HCT116 (cell line): ENCODE results near the gene FLYWCH1. TPM values are rescaled to one million over a fixed set of nuclear protein-coding genes. Genes with fewer than 3 reads are reported as not detected.
A peak's percentile ranks its signal among the peaks of the same experiment; 100 is the strongest.

Source experiments
- ATAC-seq: fragments of 200-7000 bp; cut with Tn5 transposase; 2 replicates; pipeline ENCODE4 v1.9.1; 2020; ENCODE audit warnings: mild to moderate bottlenecking, moderate library complexity
- Bru-seq: library from RNA; stranded (reverse); fragments of 400-500 nt; gene quantifications from one replicate; lab custom pipeline; 2021; lab: Mats Ljungman, UMichigan
- BruChase-seq, 2 experiments: library from RNA; stranded (reverse); fragments of 400-500 nt; gene quantifications; one replicate each; lab custom pipeline; 2021; lab: Mats Ljungman, UMichigan
- BruUV-seq: library from RNA; stranded (reverse); fragments of 400-500 nt; replicated peaks from 2 replicates; lab custom pipeline; 2021; lab: Mats Ljungman, UMichigan
- CTCF ChIA-PET: fragments of 300-600 bp; sonication (Branson Sonifier 250); formaldehyde crosslinking; loops from one replicate; lab custom pipeline; 2021; ENCODE audit warnings: antibody characterized with exemption; lab: Charles Lee
- POLR2A ChIA-PET: fragments of 300-600, 350-600 bp; sonication (Branson Sonifier 250); formaldehyde crosslinking; loops from one replicate; lab custom pipeline; 2021; ENCODE audit warnings: antibody characterized with exemption; lab: Charles Lee
- RAD21 ChIA-PET, 2 experiments: fragments of 300-600 bp; sonication (Branson Sonifier 250); formaldehyde crosslinking; loops; one replicate each; lab custom pipeline; 2023; ENCODE audit warnings: low total read pairs in 2 of 2; ENCODE audit not compliant: uncharacterized antibody in 2 of 2, unreplicated experiment in 2 of 2, low non-redundant PET in 1 of 2; lab: Charles Lee
- DNase-seq: peaks from one replicate; pipeline ENCODE4 v3.0.0-alpha.2; 2010; ENCODE audit warnings: low read depth, low spot score
- H2AFZ ChIP-seq: fragments of 200-600 bp; shearing (Covaris generic), sonication (generic); 2 replicates; pipeline ENCODE4 v1.6.1; 2017; ENCODE audit warnings: low read depth, mixed run types, mixed read lengths, antibody characterized with exemption, low read length; ENCODE audit not compliant: poor library complexity, severe bottlenecking
- H3K27ac ChIP-seq: 2 replicates; pipeline ENCODE4 v1.5.1; 2012; ENCODE audit warnings: low read depth, low read length
- H3K27me3 ChIP-seq: fragments of 200-600 bp; sonication (generic); 2 replicates; pipeline ENCODE4 v1.6.1; 2016; ENCODE audit warnings: mixed run types, low read length, mixed read lengths; ENCODE audit not compliant: insufficient read depth
- H3K36me3 ChIP-seq, 2 experiments: fragments of 200-500 bp in 1 of 2; fragments of 200-600 bp in 1 of 2; sonication (Bioruptor generic) in 1 of 2; sonication (generic) in 1 of 2; 2 replicates each; pipeline versions ENCODE4 v1.5.1 to v1.6.1; 2014 to 2016; ENCODE audit warnings: low read length in 2 of 2, inconsistent platforms in 1 of 2, mixed read lengths in 1 of 2, mixed run types in 1 of 2; ENCODE audit not compliant: insufficient read depth in 2 of 2, control insufficient read depth in 1 of 2
- H3K4me1 ChIP-seq, 2 experiments: fragments of 200-600 bp in 1 of 2; sonication (generic) in 1 of 2; 2 replicates each; pipeline versions ENCODE4 v1.5.1 to v1.6.1; 2012 to 2017; ENCODE audit warnings: low read length in 2 of 2, inconsistent platforms in 1 of 2, mild to moderate bottlenecking in 1 of 2, mixed read lengths in 1 of 2, mixed run types in 1 of 2, moderate library complexity in 1 of 2; ENCODE audit not compliant: insufficient read depth in 2 of 2, control insufficient read depth in 1 of 2
- H3K4me2 ChIP-seq: fragments of 200-600 bp; sonication (generic); 2 replicates; pipeline ENCODE4 v1.6.1; 2017; ENCODE audit warnings: mixed run types, low read length, mixed read lengths
- H3K4me3 ChIP-seq, 2 experiments: fragments of 200-600 bp in 1 of 2; sonication (generic) in 1 of 2; replicated peaks in 1 of 2; 2 replicates each; pipeline ENCODE4 v1.5.1; 2011 to 2016; ENCODE audit warnings: low read length in 2 of 2, control low read depth in 1 of 2, low read depth in 1 of 2, mild to moderate bottlenecking in 1 of 2, mixed read lengths in 1 of 2, mixed run types in 1 of 2
- H3K79me2 ChIP-seq: fragments of 200-600 bp; sonication (generic); 2 replicates; pipeline ENCODE4 v1.6.1; 2017; ENCODE audit warnings: mild to moderate bottlenecking, mixed run types, low read length, moderate library complexity, mixed read lengths; ENCODE audit not compliant: insufficient read depth
- H3K9ac ChIP-seq: fragments of 200-600 bp; sonication (generic); 2 replicates; pipeline ENCODE4 v1.6.1; 2016; ENCODE audit warnings: low read length, mixed read lengths
- H3K9me2 ChIP-seq: fragments of 200-600 bp; sonication (generic), shearing (Covaris generic); 2 replicates; pipeline ENCODE4 v1.6.1; 2017; ENCODE audit warnings: mixed run types, mild to moderate bottlenecking, moderate library complexity; ENCODE audit not compliant: insufficient read depth
- H3K9me3 ChIP-seq, 2 experiments: fragments of 200-500 bp in 1 of 2; fragments of 200-600 bp in 1 of 2; sonication (Bioruptor generic) in 1 of 2; sonication (generic) in 1 of 2; 2 replicates each; pipeline ENCODE4 v1.6.1; 2014 to 2017; ENCODE audit warnings: low read length in 2 of 2, mixed read lengths in 2 of 2, inconsistent platforms in 1 of 2, low read depth in 1 of 2, mild to moderate bottlenecking in 1 of 2, mixed run types in 1 of 2, moderate library complexity in 1 of 2; ENCODE audit not compliant: control insufficient read depth in 1 of 2, insufficient read depth in 1 of 2
- H4K20me1 ChIP-seq: fragments of 200-600 bp; sonication (generic), shearing (Covaris generic); 2 replicates; pipeline ENCODE4 v1.6.1; 2017; ENCODE audit warnings: mixed run types, mild to moderate bottlenecking, moderate library complexity; ENCODE audit not compliant: insufficient read depth
- CEBPB ChIP-seq: IDR thresholded peaks from 2 replicates; pipeline ENCODE4 v1.6.1; 2012; ENCODE audit warnings: low read depth
- ELF1 ChIP-seq: IDR thresholded peaks from 2 replicates; pipeline ENCODE4 v1.6.1; 2012; ENCODE audit warnings: low read depth, borderline replicate concordance
- EZH2 ChIP-seq: fragments of 200-600 bp; sonication (generic); IDR thresholded peaks from 2 replicates; pipeline ENCODE4 v1.6.1; 2017; ENCODE audit warnings: antibody characterized with exemption, mixed run types
- EZH2phosphoT487 ChIP-seq: fragments of 200-600 bp; IDR thresholded peaks from 2 replicates; pipeline ENCODE4 v1.6.1; 2018; ENCODE audit warnings: antibody characterized with exemption, borderline replicate concordance
- JUND ChIP-seq: IDR thresholded peaks from 2 replicates; pipeline ENCODE4 v1.6.1; 2012
- MAX ChIP-seq: IDR thresholded peaks from 2 replicates; pipeline ENCODE4 v1.6.1; 2012
- POLR2AphosphoS5 ChIP-seq: IDR thresholded peaks from 2 replicates; pipeline ENCODE4 v1.6.1; 2011; ENCODE audit warnings: mild to moderate bottlenecking, low read depth, low read length, moderate library complexity
- REST ChIP-seq: IDR thresholded peaks from 2 replicates; pipeline ENCODE4 v1.6.1; 2012; ENCODE audit warnings: low read depth
- SP1 ChIP-seq: IDR thresholded peaks from 2 replicates; pipeline ENCODE4 v1.6.1; 2012; ENCODE audit warnings: low read depth
- ZFX ChIP-seq: fragments of 450-650 bp; IDR thresholded peaks from 2 replicates; pipeline ENCODE4 v1.6.1; 2017
- intact Hi-C: fragments of 100-400 bp; cut with micrococcal nuclease; formaldehyde crosslinking; loops from 2 replicates; pipeline ENCODE4 v1.10.0; 2022
- long read RNA-seq: library from polyadenylated mRNA; unstranded; transcript quantifications from one replicate; pipeline ENCODE4 v2.0.0, GENCODE V29; 2021; ENCODE audit not compliant: unreplicated experiment
- polyA plus RNA-seq: library from polyadenylated mRNA; unstranded; fragments of >200 nt; gene quantifications from 2 replicates; pipeline ENCODE4 v1.2.1, GENCODE V29; 2012; ENCODE audit warnings: missing spikeins
- total RNA-seq: library from RNA; stranded (reverse); gene quantifications from one replicate; pipeline ENCODE4 v1.2.1, GENCODE V29; 2021; ENCODE audit not compliant: unreplicated experiment

FLYWCH1 gene
- total RNA-seq (66.6 TPM), Bru-seq, nascent RNA (percentile 79 among the genes with signal in this experiment), BruChase-seq, experiment 1, labeled RNA remaining after a 6-hour chase (percentile 77 among the genes with signal in this experiment), BruChase-seq, experiment 2, labeled RNA remaining after a 2-hour chase (percentile 76 among the genes with signal in this experiment)
- 55.1 and 64.5 TPM in 2 replicates for polyA plus RNA-seq
- long read RNA-seq, full-length matches to known transcripts: 105 of 232 reads
- long read RNA-seq, partial matches to known transcripts: 78 of 232 reads
- long read RNA-seq, other reads (novel, unspliced or antisense): 49 of 232 reads

- Histone ChIP-seq H3K4me3 (peak within 1 kb of the TSS; percentile 77 to 89), H3K27ac (peak within 1 kb of the TSS; percentile 64), H3K4me1 (peaks cover 29 to 50% of the 10 kb centered on the region in 2 experiments), H3K27me3 (no peaks in the 10 kb centered on the region), H4K20me1 (no peaks in the 10 kb centered on the region), H3K9ac (peak within 1 kb of the TSS; percentile 79), H3K36me3 (no peaks in the 10 kb centered on the region), H3K79me2 (peaks cover 9% of the 10 kb centered on the region), H3K9me2 (no peaks in the 10 kb centered on the region), H3K9me3 (no peaks in the 10 kb centered on the region), H2AFZ (no peak within 1 kb of the TSS), H3K4me2 (peak within 1 kb of the TSS; percentile 90)
- POLR2A ChIA-PET: interaction anchor here (0.6 to 1.5 kb wide), 8 partner anchors 16 to 660 kb away, joined by 3 to 7 read pairs (median 3); partner anchors contain the start of genes ECI1 and FLYWCH2
- RAD21 ChIA-PET: no interaction called here
- BruUV-seq: no TSS peak
- TF ChIP-seq MAX (no peak), SP1 (no peak), REST (no peak), ELF1 (no peak), ZFX (peak; percentile 71; the same call in 1 of the 2 replicates), JUND (no peak), CEBPB (no peak), EZH2 (no peak), EZH2phosphoT487 (no peak), POLR2AphosphoS5 (peak; percentile 67)
- intact Hi-C loops: no loop called here
- CTCF ChIA-PET: interaction anchor here (0.7 to 2.5 kb wide), 7 partner anchors 9 to 73 kb away, joined by 3 to 8 read pairs (median 4); partner anchors contain the start of gene KREMEN2
- ATAC-seq (peak; percentile 92), DNase-seq (peak; percentile 96)
Measured at GRCh38 chr16:2911638-2912329, at the start of gene FLYWCH1. TSS of gene FLYWCH1 (plus strand) at chr16:2911931. CDS start at chr16:2929686, 17,755 bp downstream.
